OCI-LY1 (cell line): ENCODE data around the gene C20orf173.

ENCODE experiments used
- CTCF ChIP-seq: fragments of 200-600 bp; sonication (generic), shearing (Covaris generic); IDR thresholded peaks from 2 replicates; pipeline ENCODE4 v1.5.1; 2017; ENCODE audit warnings: mild to moderate bottlenecking, antibody characterized with exemption, low read length, moderate library complexity, mixed read lengths
- EZH2 ChIP-seq: fragments of 200-600 bp; sonication (generic), shearing (Covaris generic); IDR thresholded peaks from 2 replicates; pipeline ENCODE4 v1.8.0; 2017; ENCODE audit warnings: borderline replicate concordance, mixed run types, mild to moderate bottlenecking, antibody characterized with exemption, low read length, moderate library complexity, mixed read lengths

GRCh38 chr20:35576816-35577215 is 47.4 kb upstream of the C20orf173 start:
- TF ChIP-seq EZH2: no peak
- no peak for TF ChIP-seq CTCF
